ENCODE data around the gene CCDC188.

Gene CCDC188

GRCh38 chr22:20150381-20151275, at the start of gene CCDC188:
TSS of gene CCDC188 (minus strand) at chr22:20151055. CDS start at chr22:20150986, 69 bp downstream.
- DNase-seq, result no peak

GRCh38 chr22:20199906-20200305, 49.1 kb upstream of the CCDC188 start:
- no peak for DNase-seq

GRCh38 chr22:20199413-20199842, 48.6 kb upstream of the CCDC188 start:
- no peak for DNase-seq

GRCh38 chr22:20198557-20199319, 47.9 kb upstream of the CCDC188 start:
- no peak for DNase-seq

GRCh38 chr22:20197407-20198030, 46.7 kb upstream of the CCDC188 start:
- no peak for DNase-seq

- no peak for DNase-seq
These were observed 45.4 kb upstream of the CCDC188 start for GRCh38 chr22:20196094-20196842.

- no peak for DNase-seq
These were observed 44.1 kb upstream of the CCDC188 start for GRCh38 chr22:20194681-20195593.

GRCh38 chr22:20193761-20194494, 43.1 kb upstream of the CCDC188 start:
- no peak for DNase-seq

- no peak for DNase-seq
These were observed 42.3 kb upstream of the CCDC188 start for GRCh38 chr22:20192972-20193760.

- DNase-seq, result no peak
These were observed 41.6 kb upstream of the CCDC188 start for GRCh38 chr22:20192293-20192971.

GRCh38 chr22:20191803-20192202, 40.9 kb upstream of the CCDC188 start:
- DNase-seq, result no peak

- no peak for DNase-seq
These were observed 40.2 kb upstream of the CCDC188 start for GRCh38 chr22:20191000-20191515.

- no peak for DNase-seq
These were observed 37.7 kb upstream of the CCDC188 start for GRCh38 chr22:20188567-20188877.

- no peak for DNase-seq
These were observed 37.1 kb upstream of the CCDC188 start for GRCh38 chr22:20187777-20188566.

GRCh38 chr22:20186871-20187546, 36.2 kb upstream of the CCDC188 start:
- DNase-seq, result no peak

- no peak for DNase-seq
These were observed 35.5 kb upstream of the CCDC188 start for GRCh38 chr22:20186183-20186870.

GRCh38 chr22:20185750-20186149, 34.9 kb upstream of the CCDC188 start:
- no peak for DNase-seq
